ENCODE data around the gene METAP1D.

Gene METAP1D

DNA sequence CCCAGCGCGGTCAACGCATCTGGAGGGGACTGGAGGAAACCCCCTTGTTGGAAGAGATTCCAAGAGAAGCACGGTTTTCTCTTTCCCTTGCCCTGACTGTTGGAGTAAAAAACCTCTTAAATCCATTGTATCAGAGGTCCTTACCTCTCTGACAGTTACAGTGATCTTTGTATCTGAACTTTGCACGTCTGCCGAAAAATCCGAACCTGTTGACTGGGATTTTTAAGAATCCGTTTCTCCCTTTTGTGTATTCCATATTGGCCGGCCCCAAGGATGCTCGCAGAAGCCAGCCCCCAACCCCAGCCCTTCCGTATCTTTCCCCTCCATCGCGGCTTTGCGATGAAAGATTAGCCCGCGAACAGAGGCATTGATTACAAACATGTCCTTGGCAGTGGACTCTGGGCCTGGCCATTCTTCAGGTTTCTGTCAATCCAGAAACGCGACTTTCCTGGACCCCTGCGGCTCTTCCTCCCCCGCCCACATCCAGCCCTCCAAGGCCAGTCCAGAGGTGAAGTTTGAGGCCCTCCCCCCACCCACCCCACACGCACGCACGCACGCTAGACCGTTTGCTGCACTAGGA, 81.0 kb downstream of the METAP1D start:
- no peak for DNase-seq (ENCODE audit: low read depth in 2 of 2)

DNA sequence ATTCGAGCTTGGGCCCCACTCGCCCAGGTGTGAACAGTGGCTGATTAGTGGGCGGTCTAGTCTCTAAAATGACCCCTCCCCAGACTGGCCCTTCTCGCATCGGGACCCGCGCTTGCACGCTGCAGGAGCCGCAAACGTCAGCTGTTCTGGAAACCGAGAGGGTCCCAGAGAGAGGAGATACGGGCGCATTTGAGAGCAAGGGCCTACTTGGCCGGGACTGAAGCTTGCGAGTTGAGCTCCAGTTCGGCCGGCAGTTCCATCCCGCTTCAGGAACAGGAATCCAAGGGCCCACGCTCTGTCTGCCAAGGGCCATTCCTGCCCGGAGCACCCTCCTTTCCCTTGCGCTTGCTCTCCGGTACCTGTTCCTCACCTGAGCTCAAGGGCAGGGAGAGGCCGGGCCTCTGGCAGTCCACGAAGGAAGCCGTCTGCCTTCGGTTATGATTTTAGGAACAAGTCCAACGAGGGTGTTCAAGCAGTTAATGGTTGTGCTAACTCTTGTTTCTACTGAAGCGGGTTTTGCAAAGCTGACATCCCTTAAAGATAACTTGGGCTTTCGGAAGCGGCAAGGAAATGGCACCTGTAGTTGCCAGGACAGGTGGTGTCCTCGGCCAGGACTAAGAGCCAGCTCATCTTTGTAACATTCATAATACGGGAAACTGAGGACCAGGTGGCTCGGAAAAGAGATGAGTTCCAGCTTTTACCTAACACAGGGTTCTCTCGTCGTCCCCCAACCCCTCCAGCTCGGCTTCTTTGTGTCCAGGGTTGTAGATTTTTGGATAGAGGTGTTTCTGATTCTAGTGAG, 81.7 kb downstream of the METAP1D start:
- DNase-seq (ENCODE audit: low read depth in 2 of 2): no peak

GRCh38 chr2:172082105-172082943, 82.6 kb downstream of the METAP1D start:
- no peak for DNase-seq (ENCODE audit: low read depth in 2 of 2)

GRCh38 chr2:172082944-172083627, 83.3 kb downstream of the METAP1D start:
- no peak for DNase-seq (ENCODE audit: low read depth in 2 of 2)

GRCh38 chr2:172083628-172084394, 84.1 kb downstream of the METAP1D start:
- DNase-seq (ENCODE audit: low read depth in 2 of 2): no peak

- DNase-seq (ENCODE audit: low read depth in 2 of 2): no peak
Measured at GRCh38 chr2:172084395-172084644, 84.6 kb downstream of the METAP1D start.

- no peak for DNase-seq (ENCODE audit: low read depth in 2 of 2)
Measured at GRCh38 chr2:172084645-172085459, 85.1 kb downstream of the METAP1D start.

DNA sequence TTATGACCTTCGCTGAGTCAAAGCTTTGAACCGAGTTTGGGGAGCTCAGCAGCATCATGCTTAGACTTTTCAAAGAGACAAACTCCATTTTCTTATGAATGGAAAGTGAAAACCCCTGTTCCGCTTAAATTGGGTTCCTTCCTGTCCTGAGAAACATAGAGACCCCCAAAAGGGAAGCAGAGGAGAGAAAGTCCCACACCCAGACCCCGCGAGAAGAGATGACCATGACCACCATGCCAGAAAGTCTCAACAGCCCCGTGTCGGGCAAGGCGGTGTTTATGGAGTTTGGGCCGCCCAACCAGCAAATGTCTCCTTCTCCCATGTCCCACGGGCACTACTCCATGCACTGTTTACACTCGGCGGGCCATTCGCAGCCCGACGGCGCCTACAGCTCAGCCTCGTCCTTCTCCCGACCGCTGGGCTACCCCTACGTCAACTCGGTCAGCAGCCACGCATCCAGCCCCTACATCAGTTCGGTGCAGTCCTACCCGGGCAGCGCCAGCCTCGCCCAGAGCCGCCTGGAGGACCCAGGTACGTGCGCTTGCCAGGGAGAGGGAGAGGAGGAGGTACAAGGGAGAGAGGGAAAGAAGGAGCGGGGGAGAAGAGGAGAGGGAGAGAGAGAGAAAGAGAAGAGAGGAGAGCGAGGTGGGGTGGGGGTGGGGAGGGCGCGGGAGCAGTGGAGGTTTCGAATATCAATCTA, 85.9 kb downstream of the METAP1D start, which contains the start of gene DLX1:
DLX1 (plus strand) TSS at position 48 of the 700 bp plus-strand sequence; CDS start at position 219, 171 bp downstream.
- DNase-seq (ENCODE audit: low read depth in 2 of 2): no peak

- DNase-seq (ENCODE audit: low read depth in 2 of 2): no peak
Measured at GRCh38 chr2:172086241-172087206, 86.8 kb downstream of the METAP1D start.

DNA sequence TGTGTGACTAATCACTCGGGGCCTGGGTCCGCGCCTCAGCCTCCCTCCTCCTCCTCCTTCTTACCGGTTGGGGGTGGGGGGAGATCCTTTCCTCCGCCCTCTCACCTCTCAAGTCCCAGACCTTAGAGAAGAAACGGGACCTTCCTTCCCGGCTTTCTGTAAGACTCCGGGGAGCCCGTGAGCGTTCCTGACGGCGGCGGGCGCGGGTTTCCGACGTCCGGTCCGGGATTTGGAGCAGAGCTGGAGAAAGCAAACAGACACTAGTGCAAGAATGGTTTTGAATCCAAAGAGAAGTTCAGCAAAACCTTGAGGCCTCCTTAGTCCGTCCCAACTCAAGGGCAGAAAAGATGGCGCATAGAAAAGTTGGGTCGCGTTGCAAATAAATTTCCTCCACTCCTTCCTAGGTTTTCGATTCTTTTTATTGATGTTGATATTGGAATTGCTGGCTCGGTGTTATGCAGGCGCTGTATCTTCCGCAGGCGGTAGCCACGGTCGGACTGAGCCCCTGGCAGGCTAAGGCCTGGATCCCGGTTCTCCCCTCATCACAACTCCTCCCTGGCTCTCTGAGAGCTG, 87.5 kb downstream of the METAP1D start:
- DNase-seq (ENCODE audit: low read depth in 2 of 2): no peak

DNA sequence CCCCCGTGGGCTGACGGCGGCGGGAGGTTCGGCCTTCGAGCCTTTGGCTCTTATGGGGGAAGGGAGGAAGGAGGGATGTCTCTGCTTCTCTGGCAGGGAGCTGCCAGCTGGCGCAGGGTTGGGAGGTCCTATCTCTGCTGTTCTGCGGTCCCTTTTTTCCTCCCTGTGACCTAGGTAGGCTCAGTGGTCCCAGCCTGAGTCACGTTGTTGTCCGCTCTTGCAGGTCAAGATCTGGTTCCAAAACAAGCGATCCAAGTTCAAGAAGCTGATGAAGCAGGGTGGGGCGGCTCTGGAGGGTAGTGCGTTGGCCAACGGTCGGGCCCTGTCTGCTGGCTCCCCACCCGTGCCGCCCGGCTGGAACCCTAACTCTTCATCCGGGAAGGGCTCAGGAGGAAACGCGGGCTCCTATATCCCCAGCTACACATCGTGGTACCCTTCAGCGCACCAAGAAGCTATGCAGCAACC, 88.1 kb downstream of the METAP1D start:
- no peak for DNase-seq (ENCODE audit: low read depth in 2 of 2)

DNA sequence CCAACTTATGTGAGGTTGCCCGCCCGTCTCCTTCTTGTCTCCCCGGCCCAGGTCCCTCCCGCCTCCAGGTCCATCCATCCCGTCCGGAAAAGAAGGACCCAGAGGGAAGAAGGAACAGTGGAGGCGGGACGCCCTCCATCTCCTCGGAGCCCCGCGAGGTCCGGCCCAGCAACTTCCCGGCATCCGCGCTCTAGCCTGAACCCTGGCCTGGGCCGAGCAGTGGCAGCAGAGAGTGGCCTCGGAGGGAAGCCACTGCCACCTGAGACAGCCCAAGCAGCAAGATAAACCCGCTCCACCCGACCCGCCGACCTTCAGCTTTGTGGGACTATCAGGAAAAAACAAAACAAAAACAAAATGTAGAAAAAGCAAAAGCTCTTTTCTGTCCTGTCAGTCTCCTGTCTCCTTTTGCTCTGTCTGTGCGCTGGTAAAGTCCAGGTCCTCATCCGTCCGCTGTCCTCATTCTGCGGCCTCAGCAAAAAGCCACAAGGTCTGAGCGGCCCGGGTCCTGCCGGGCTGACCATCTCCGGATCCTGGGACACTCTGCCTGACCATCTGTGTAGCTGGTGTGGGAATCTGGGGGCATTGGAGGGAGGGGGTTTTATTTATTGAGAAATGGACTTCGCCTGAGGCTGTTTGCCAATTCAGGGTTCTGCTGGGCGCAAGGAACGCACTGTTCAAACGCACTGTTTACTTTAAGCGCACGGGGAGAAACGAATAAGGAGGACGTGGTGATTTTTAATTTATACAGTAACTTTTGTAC, 88.7 kb downstream of the METAP1D start:
- DNase-seq (ENCODE audit: low read depth in 2 of 2): no peak

DNA sequence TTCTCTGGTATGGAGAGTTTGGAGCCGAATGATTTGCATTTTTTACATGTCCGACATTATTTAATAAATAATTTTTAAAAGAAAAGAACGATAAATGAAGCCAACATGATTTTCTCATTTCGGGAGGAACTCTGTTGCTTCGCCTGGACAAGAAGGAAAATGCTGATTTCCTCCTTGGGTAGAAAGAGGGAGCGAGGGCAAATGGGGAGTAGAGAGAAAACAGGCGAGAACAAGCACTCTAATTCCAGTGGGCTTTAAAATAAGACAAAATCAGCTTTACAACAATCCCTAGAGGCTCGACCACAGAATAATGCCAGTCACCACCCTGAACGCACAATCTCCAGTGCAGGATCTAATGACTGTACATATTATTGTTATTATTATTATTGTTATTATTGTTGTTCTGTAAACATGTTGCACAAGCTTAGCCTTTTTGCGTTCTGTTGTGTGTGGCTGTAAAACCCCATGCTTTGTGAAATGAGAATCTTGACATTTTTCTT, 89.3 kb downstream of the METAP1D start:
- DNase-seq (ENCODE audit: low read depth in 2 of 2): no peak

- no peak for DNase-seq (ENCODE audit: low read depth in 2 of 2)
Measured at GRCh38 chr2:172089633-172090032, 89.9 kb downstream of the METAP1D start.

DNA sequence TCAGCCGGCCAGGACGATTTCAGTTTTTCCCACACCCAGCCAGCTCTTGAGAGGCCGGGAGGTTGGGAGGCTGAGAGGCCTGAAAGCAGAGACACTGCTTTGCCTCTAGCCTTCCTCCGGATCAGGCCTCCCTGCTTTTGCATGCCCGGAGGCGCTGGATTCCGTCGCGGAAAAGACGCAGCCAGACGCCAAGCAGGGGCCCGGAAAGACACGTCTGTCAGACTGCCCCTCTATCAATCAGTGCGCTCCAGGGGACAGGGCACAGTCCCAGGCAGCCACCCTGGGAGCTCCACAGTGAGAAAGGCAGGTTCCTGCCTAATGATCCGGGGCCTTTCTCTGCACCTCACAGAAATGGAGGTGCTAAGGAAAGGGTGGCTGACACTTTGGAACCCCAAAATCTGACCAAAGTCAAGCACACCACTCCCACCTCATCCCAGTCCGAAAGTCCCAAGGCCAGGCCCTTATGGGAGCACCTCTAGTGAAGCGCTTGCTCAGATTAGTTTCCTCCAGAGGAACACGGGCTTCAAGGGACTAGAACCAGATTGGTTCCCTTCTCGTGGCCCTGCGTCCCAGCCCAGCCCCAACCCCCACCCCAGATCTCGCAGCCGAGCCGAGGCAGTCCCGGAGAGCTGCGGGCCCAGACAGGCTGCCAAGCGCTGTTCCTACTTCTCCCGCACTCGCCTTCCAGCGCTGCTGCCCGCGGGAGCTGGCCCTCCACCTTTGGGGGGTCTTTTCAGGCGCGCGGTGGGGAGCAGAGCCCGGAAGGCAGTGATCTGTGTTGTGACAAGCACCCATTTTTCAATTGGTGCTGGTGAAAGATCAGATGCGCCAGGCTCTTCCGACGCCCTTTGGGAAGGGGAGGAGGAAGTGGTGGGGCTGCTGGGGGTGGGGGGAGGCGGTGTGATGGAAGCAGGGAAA, 90.5 kb downstream of the METAP1D start:
- DNase-seq (ENCODE audit: low read depth in 2 of 2): no peak

GRCh38 chr2:172091000-172091641, 91.4 kb downstream of the METAP1D start:
- no peak for DNase-seq (ENCODE audit: low read depth in 2 of 2)

All from activated CD8-positive, alpha-beta memory T cell treated with anti-CD3 and anti-CD28 coated beads for 4 hours (primary cell).